HG02798 (cell line): ENCODE measurements around the gene SEC14L2.
"Not testable (repeated sequence)": the region's sequence is repeated elsewhere in the genome, so short reads cannot be mapped to it uniquely, and the experiment has no call there.

Experiments
- ATAC-seq: cut with Tn5 transposase; IDR thresholded peaks from one replicate; pipeline ENCODE4 v1.9.1; 2021; ENCODE audit warnings: mild to moderate bottlenecking; ENCODE audit not compliant: unreplicated experiment, poor library complexity

SEC14L2 gene

DNA sequence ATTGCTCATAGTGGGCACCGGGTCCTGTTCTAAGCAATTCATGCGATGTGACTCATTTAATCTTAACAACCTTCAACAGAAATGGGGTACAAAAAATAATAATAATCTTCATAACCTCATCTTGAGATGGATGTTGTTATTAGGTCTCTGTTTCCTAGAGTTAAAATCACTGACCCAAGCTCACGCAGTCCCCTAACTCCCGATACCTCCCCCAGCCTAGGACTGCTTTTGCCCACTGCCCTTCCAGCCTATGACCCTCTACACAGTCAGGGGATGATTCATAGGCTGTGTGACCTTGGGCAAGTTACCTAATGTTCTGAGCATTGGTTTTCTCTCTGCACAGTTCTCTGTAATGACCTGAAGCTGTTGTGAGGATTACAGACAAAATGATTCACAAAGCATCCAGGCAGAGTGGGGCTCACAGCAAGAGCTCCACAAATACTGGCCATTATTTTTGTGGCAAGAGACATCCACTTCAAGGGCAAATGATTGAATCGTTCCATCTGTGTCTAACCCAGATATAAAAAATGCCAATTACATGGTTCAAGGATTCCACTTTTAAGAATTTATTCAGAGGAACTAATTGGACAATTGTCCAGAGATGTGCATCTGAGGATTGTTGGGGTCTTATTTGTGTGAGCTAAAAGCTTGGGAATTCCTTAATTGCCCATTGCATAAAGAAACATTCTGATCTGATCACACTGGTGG, 48.8 kb downstream of the SEC14L2 start:
- ATAC-seq, result no peak

DNA sequence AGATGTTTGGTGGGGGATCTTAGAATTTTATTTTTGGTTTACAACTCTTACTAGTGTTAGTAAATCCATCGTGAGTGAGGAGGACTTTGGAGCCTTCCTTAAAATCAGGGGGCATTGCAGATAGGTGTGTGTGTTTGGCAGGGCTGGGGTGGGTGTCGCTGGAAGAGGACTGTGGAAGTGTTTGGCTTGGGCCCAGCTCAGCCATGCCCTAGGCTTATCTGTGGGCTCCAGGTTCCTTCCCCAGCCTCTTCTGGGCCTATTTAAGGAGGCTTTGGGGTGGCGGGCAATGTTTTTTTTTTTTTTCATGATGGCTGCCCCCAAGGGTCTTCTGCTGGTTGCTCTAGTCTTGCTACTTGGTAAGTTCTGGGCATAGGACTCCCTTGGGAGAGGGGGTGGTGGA, 50.8 kb downstream of the SEC14L2 start:
- ATAC-seq, result no peak

DNA sequence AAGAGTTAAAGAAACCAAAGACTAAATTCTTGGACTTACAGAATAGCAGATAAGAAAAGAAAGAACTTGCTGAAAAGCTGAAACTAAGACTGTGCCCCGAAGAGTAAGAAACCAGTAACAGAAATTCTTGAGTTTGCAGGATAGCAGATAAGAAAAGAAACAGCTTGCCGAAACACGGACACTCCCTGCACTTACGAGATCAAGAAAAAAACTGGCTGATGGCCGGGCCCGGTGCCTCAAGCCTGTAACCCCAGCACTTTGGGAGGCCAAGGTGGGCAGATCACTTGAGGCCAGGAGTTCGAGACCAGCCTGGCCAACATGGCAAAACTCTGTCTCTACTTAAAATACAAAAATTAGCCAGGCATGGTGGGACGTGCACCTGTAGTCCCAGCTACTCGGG, 54.7 kb downstream of the SEC14L2 start:
- ATAC-seq, result not testable (repeated sequence)

DNA sequence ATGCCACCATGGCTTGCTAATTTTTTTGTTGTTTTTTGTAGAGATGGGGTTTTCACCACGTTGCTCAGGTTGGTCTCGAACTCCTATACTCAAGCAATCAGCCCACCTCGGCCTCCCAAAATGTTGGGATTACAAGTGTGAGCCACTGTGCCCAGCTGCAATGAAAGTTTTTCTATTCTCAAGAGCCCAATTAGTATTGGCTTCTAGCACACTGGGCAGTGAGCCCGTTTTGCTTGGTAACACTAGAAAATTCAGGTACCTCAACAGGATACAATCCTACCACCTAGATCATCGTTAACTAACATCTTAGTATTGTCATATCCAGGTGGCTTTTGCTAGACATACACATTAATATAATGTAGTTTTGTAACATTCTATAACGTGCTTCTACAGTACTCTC, 56.0 kb downstream of the SEC14L2 start:
- ATAC-seq, result no peak

DNA sequence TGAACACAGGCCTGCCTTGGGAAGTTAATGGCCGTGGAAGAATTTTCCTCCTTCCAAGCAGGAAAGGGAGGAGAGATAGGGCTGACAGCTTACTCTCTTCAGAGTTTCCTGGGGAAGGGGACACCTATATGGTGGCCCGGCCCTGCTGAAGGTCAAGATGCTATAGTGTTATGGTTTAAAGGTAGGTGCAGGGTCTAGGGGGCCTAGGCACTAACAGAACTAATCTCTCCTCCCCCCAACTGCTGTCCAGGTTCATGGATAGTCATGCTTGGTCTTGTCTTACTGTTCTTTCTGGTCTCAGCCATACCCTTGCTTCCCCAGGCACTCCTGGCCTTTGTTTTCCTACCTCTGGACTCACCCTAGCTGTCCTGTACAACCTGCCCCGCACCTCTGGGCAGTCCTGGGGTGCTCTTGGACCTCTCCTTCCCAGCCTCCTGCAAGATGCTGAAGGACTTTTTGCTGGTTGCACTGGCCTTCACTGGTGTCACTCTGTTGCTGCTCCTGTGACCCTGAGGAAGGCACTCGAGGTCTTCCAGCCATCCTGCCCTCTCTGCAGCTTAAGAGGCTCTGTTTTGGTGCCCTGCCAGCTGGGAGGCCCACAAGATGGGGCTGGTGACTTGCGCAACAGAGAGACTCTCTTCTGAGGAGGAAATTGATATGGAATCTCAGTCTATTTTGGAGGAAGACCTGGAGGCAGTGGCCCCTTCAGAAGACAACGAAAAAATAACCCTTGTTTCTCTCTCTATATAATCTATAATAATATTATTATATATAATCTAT, 57.1 kb downstream of the SEC14L2 start:
- ATAC-seq, result no peak

DNA sequence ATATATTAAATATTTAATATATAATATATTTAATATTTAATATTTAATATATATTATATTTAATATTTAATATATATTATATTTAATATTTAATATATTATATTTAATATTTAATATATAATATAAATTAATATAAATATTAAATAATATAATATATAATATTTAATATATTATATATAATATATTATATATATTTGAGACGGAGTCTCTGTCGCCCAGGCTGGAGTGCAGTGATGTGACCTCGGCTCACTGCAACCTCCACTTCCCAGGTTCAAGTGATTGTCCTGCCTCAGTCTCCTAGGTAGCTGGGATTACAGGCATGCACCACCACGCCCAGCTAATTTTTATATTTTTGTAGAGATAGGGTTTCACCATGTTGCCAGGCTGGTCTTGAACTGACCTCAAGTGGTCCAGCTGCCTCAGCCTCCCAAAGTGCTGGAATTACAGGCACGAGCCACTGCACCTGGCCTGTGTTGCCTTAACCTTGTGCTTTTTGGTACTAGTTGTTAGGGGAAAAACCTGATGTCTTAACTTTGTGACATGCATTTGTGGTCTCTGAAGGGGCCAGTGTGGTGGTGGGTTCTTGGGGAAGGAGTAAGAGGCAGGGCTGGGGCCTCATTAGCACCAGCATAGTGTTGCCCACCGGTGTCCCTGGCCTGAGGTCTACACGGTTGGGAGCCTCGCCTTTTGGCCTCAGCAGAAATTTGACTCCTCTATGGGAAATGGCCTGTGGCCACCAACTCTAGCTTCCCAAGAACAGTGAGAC, 58.4 kb downstream of the SEC14L2 start:
- no peak for ATAC-seq

DNA sequence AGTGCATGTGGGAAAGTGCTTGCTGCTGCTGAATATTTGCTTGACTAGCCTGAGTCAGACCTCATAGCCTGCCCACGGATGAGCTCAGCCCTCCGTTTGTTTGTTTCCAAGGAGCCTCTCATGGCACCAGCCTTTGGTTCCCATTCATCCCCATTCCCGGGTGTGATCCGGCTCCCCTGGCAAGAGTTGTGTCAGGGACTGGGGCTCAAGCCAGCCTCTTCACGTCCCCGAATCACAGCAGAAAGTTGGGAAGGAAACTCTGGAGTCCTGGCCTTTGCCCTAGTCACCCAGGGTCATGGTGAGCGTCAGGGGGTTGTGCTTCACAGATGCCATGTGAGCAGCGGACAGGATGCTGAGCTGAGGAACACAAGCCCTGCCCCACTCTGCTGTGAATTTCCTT, 61.2 kb downstream of the SEC14L2 start:
- ATAC-seq, result no peak

DNA sequence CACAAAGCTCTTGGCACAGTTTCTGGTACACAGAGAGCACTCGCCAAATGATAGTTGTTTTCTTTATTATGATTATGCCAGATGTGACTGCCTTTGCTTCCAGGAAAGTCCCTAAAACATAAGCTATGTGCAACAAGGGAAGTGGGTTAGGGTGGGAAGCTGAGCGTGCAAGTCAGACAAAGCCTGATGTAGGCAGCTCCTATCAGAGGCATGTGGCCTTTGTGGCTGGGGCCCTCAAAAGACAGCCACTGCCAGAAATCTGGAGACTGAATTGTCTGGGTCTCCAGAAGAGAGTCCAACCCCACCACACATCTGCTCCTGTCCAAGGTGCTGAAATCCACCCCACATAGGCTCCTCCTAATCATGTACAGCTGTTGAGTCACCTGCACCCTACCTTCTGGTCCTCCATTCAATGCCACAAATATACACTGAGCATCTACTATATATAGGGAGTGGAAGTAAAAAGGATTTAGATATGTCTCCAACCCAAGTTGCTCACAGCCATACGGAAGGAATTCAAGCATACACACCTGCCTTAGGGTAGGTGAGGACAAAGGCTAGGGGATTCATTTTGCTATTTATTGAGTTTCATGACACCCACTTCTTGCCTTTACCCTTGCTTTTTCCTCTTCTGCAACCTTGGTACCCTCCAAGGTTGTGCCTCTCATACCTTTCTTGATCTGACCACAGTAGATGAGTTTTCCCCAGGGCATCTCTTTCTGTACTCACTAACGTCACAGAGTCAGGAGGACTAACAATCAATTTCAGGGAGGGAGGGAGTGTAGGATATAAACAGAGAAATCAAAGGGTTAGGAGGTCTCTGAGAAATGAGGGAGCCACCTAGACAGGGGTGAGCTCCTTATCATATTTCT, 62.6 kb downstream of the SEC14L2 start:
- no peak for ATAC-seq

DNA sequence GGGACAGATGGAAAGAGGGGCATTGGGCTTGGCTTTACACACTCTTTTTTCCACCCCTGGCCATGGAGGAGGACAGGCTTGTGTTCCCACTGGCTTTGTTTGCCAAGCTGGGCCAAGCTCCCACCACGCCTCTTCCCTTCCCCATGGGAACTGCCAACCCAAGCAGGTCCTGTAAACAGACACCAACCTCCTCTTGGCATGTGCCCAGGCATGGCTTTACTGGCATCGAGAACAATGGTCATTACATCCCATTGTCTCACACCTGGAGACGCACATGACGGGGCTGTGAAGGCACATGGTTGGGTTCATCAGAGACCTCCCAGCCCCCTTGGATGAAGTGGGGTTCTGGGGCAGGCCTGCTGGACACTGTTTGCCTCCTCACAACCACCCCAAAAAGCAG, 63.3 kb downstream of the SEC14L2 start:
- ATAC-seq, result no peak

DNA sequence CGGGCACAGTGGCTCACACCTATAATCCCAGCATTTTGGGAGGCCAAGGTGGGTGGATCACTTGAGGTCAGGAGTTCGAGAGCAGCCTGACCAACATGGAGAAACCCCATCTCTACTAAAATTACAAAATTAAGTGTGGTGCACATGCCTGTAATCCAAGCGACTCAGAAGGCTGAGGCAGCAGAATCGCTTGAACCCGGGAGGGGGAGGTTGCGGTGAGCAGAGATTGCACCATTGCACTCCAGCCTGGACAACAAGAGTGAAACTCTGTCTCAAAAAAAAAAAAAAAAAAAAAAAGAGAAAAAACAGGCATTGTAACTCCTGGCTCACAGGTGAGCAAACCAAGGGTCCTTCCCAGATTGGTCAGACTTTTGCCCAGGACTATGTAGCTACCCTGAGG, 63.7 kb downstream of the SEC14L2 start:
- not testable (repeated sequence) for ATAC-seq

DNA sequence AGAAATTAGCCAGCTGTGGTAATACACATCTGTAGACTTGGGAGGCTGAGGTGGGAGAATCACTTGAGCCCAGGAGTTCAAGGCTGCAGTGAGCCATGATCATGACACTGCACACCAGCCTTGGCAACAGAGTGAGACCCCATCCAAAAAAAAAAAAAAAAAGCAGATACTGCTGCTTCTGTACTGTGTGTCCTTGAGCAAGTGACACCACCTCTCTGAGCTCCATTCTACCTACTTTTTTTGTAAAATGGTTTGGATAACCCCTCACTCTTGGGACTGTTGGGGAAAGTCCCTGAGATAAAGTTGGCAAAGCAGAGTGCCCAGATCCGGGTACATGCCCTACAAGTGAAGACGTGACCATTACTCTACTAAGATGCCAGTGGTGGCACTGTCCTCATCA, 72.3 kb downstream of the SEC14L2 start:
- no peak for ATAC-seq

DNA sequence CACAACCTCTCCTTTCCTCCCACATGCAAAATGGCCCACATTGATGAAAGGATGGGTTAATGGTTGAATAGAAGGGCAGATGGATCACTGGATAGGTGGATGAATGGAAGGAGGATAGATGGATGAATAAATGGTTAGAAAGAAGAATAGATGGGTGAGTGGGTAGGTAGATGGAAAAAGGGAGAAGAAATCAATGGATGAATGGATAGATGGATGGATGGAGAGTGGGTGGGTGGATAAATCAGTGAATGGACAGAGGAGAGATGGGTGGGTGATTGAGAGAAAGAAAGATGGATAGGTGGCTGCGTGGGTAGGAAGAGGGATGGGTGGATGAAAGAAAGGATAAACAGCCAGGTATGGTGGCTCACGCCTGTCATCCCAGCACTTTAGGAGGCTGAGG, 73.8 kb downstream of the SEC14L2 start:
- ATAC-seq, result no peak

DNA sequence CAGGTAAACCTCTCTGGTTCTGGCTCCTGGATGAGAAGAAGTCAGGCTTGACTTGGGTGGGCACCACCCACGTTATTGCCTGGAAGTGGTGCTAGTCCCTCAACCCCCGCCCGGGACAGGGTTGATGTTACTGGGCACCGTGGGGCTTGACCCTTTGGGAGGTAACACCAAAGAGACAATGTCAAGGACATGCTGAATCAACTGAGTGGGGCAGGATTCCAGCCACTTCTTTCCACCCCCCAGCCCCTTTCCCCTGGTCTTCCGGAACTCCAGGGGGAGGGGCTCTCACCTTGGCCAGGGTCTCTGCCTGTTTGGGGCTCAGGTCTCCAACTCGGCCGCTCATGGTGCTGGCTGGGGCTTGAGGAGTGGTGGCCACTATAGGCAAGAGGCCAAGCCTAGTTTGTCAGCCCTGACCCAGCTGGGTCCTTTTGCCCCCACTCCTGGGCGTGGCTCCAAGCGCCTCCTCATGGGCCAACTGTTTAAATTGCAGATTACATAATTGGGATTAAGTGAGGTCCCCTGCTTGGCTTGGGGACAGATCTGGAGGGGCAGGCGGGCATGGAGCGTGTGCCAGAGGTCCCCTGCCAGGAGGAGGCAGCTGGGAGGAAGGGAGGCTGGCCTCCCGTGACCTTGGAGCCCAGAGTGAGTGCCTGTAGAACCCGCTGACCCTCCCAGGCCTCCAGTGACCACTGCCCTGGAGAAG, 74.9 kb downstream of the SEC14L2 start, which contains the start of gene SEC14L3:
Gene SEC14L3 (minus strand): TSS at position 402 of the 703 bp plus-strand sequence. CDS start 59 bp downstream, at position 343.
- no peak for ATAC-seq

DNA sequence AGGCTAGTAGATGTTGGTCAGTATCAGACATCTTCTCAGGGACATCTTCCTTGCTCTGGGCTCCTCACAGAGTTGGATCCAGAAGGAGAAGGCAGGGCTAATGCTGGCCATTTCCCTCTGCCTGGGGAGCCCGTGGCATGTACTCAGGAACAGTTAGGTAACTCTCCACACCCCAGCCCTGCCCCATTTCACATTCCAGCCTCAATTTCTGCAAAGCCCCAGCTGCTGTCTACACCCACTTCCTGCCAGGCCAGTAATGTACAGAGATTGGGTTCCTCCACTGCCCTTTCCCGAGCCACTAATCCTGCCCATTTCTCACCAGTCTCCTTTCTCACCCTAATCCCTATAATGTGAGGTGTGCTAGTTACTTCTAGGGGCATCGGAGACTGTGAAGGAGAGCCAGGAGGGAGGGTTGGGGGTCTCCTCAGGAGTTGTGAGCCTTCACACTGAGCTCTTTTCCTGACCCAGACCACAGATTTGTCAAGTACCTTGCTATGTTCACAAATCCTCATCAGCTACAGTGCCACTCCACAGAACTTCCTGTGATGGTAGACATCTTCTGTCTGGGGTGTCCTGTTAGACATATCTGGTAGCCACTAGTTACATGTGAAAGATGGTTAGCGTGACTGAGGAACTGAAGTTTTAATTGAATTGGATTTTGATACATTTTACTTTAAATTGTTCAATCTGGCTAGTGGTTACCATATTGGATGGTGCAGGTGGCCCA, 76.3 kb downstream of the SEC14L2 start:
- no peak for ATAC-seq

DNA sequence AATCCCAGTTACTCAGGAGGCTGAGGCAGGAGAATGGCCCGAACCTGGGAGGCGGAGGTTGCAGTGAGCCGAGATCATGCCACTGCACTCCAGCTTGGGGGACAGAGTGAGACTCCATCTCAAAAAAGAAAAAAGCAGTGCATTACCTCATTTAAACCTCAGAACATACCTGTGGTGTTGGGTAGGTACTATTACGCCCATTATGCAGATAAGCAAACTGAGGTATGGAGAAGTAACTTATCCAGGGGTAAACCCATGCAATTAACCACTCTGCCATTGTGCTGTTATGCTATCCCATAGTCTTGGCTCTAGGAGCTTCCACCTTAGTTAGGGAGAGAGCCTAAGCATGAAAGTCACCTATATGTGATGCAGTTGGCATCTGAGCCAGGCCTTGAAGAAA, 77.3 kb downstream of the SEC14L2 start:
- no peak for ATAC-seq
